ENCODE results near the gene NME1. TPM values are rescaled to one million over a fixed set of nuclear protein-coding genes. Genes with fewer than 3 reads are reported as not detected.

NME1 gene
- total RNA-seq, 1 experiment from 2014 or later: 220 TPM

DNA sequence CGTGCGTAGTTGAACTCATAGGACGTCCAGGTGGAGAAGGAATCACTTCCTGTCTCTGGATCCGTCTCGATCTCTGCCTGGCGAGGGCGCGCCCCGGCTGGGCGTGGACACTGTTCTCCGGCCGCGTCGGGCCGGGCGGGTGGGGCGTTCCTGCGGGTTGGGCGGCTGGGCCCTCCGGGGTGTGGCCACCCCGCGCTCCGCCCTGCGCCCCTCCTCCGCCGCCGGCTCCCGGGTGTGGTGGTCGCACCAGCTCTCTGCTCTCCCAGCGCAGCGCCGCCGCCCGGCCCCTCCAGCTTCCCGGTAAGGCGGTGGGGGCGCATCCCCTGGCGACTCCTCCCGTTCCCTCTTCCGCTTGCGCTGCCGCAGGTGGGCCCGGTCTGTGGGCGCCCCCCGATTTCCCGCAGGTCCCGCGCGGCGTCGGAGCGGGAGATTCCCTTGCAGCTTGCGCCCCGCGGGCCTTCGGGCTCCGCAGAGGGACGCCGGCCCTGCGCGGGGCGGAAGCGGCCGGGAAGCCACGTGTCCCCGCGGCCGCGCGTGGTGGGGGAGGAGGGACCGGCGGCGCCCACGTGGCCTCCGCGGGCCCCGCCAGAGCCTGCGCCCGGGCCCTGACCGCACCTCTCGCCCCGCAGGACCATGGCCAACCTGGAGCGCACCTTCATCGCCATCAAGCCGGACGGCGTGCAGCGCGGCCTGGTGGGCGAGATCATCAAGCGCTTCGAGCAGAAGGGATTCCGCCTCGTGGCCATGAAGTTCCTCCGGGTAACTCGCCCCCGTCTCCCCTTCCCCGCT lies 13.0 kb downstream of the NME1 start, which contains the start of gene NME2:
Gene NME2, plus strand, starts transcription at position 214 of the 789 bp plus-strand sequence. Its CDS starts 420 bp downstream, at position 634.
- Histone ChIP-seq H3K4ac (ENCODE audit: low read depth, low read length) (no peak within 1 kb of the TSS; the same call in 1 of the 2 replicates), H2AFZ (ENCODE audit: low read length) (no peak within 1 kb of the TSS), H3K14ac (ENCODE audit: insufficient read depth, low read length) (peak within 1 kb of the TSS; percentile 93), H3K9ac (ENCODE audit: extremely low read depth, insufficient read length, low read length) (peak within 1 kb of the TSS; percentile 82), H2BK15ac (ENCODE audit: low read depth, low read length) (no peak within 1 kb of the TSS; the same call in 1 of the 2 replicates), H3K23ac (ENCODE audit: insufficient read length, low read depth, low read length) (no peak within 1 kb of the TSS), H3K56ac (ENCODE audit: insufficient read length, low read depth, low read length) (no peak within 1 kb of the TSS), H4K91ac (ENCODE audit: insufficient read length, low read depth, low read length) (no peak within 1 kb of the TSS), H4K5ac (ENCODE audit: insufficient read length, low read depth, low read length) (peak within 1 kb of the TSS; percentile 16), H3K27me3 (ENCODE audit: insufficient read depth, low read length) (no peaks in the 10 kb centered on the region), H3K18ac (ENCODE audit: insufficient read length, low read depth, low read length) (peak within 1 kb of the TSS; percentile 82), H4K20me1 (ENCODE audit: control insufficient read depth, insufficient read depth, insufficient read length) (no peaks in the 10 kb centered on the region), H3K79me2 (ENCODE audit: insufficient read depth, low read length) (no peaks in the 10 kb centered on the region; the same call in 1 of the 2 replicates), H2BK5ac (ENCODE audit: insufficient read length, low read length) (no peak within 1 kb of the TSS), H3K79me1 (ENCODE audit: insufficient read depth, low read depth, low read length, poor library complexity, severe bottlenecking) (peaks cover 4% of the 10 kb centered on the region), H2AK5ac (ENCODE audit: insufficient read length, low read length) (no peak within 1 kb of the TSS), H3K27ac (ENCODE audit: insufficient read length, low read depth, low read length) (peak within 1 kb of the TSS; percentile 24), H3K4me1 (ENCODE audit: insufficient read depth, low read length) (no peaks in the 10 kb centered on the region), H3K4me2 (ENCODE audit: insufficient read depth, insufficient read length, low read length) (peak within 1 kb of the TSS; percentile 95), H3K9me3 (ENCODE audit: control insufficient read depth, low read depth, low read length) (no peaks in the 10 kb centered on the region), H3K23me2 (ENCODE audit: insufficient read length, low read depth, low read length, poor library complexity, severe bottlenecking) (peaks cover 13% of the 10 kb centered on the region), H3T11ph (ENCODE audit: low read length) (no peak within 1 kb of the TSS), H2BK20ac (ENCODE audit: low read depth, low read length, poor library complexity, severe bottlenecking) (no peak within 1 kb of the TSS), H2BK12ac (ENCODE audit: insufficient read length, low read depth, low read length) (no peak within 1 kb of the TSS), H4K8ac (replicated peaks; ENCODE audit: insufficient read length, low read depth, low read length) (no peak within 1 kb of the TSS), H2BK120ac (ENCODE audit: low read depth, low read length, poor library complexity, severe bottlenecking) (no peak within 1 kb of the TSS)
- Mint-ChIP-seq H3K36me3 (ENCODE audit: insufficient read depth in 1 of 3, low read depth in 3 of 3) (peaks cover 41 to 65% (median 59%) of the 10 kb centered on the region in 3 experiments; a peak in 6 of 7 replicates), H3K27ac (peak within 1 kb of the TSS; percentile 89 to 99 (median 91)), H3K4me3 (peak within 1 kb of the TSS; percentile 83 to 94), H3K9me3 (no peaks in the 10 kb centered on the region), H3K27me3 (ENCODE audit: low read depth) (no peaks in the 10 kb centered on the region), H3K4me1 (peaks cover 17 to 20% of the 10 kb centered on the region in 2 experiments)
- peak; percentile 97 for DNase-seq
- no peak for TF ChIP-seq CTCF (conservative IDR thresholded peaks at IDR 0.05)
- no CpG with 5 or more reads among the region's 98 CpGs for WGBS (ENCODE audit: extremely low coverage, insufficient read length, low lambda C conversion rate)

Data from H9 (cell line).